PC-3 (cell line): Measurements from ENCODE around the gene RPLP1. TPM values are rescaled to one million over a fixed set of nuclear protein-coding genes. Genes with fewer than 3 reads are reported as not detected.

Experiments
- ATAC-seq: fragments of 200-7000 bp; cut with Tn5 transposase; 2 replicates; pipeline ENCODE4 v1.9.1; 2020; ENCODE audit warnings: mild to moderate bottlenecking, moderate library complexity
- BruUV-seq: library from RNA; stranded (reverse); fragments of 400-500 nt; replicated peaks from 2 replicates; lab custom pipeline; 2021; lab: Mats Ljungman, UMichigan
- CTCF ChIA-PET: fragments of 300-600 bp; sonication (Branson Sonifier 250); formaldehyde crosslinking; loops from one replicate; lab custom pipeline; 2022; ENCODE audit warnings: antibody characterized with exemption; lab: Charles Lee
- POLR2A ChIA-PET: fragments of 300-600 bp; sonication (Branson Sonifier 250); formaldehyde crosslinking; loops from one replicate; lab custom pipeline; 2022; ENCODE audit warnings: antibody characterized with exemption; ENCODE audit not compliant: unreplicated experiment; lab: Charles Lee
- DNase-seq: peaks from one replicate; pipeline ENCODE4 v3.0.0-alpha.2; 2015
- H2AFZ ChIP-seq: fragments of 300-600 bp; sonication (generic); 2 replicates; pipeline ENCODE4 v1.6.0; 2016; ENCODE audit warnings: antibody characterized with exemption, low read length
- H3F3A ChIP-seq: fragments of 300-600 bp; sonication (generic); one replicate; pipeline ENCODE4 v1.6.0; 2017; ENCODE audit warnings: antibody characterized with exemption, low read length, control low read depth, mild to moderate bottlenecking; ENCODE audit not compliant: unreplicated experiment
- H3K27ac ChIP-seq: fragments of 300-600 bp; sonication (generic); 2 replicates; pipeline ENCODE4 v1.5.1; 2016; ENCODE audit warnings: mild to moderate bottlenecking, low read length
- H3K27me3 ChIP-seq: fragments of 300-600 bp; sonication (generic); 2 replicates; pipeline ENCODE4 v1.6.1; 2016; ENCODE audit warnings: low read length, mixed read lengths
- H3K36me3 ChIP-seq: fragments of 300-600 bp; sonication (generic); 2 replicates; pipeline ENCODE4 v1.6.1; 2016; ENCODE audit warnings: low read depth, mixed run types, low read length, mixed read lengths
- H3K4me1 ChIP-seq: fragments of 300-600 bp; sonication (generic); 2 replicates; pipeline ENCODE4 v1.5.1; 2016; ENCODE audit warnings: low read length; ENCODE audit not compliant: insufficient read depth
- H3K4me2 ChIP-seq: fragments of 300-600 bp; sonication (generic); 2 replicates; pipeline ENCODE4 v1.6.0; 2016; ENCODE audit warnings: low read length
- H3K4me3 ChIP-seq: fragments of 300-600 bp; sonication (generic); 2 replicates; pipeline ENCODE4 v1.5.1; 2016; ENCODE audit warnings: mild to moderate bottlenecking, low read length, mixed read lengths
- H3K79me2 ChIP-seq: fragments of 300-600 bp; sonication (generic); 2 replicates; pipeline ENCODE4 v1.6.1; 2017; ENCODE audit warnings: low read length, mixed read lengths
- H3K9ac ChIP-seq: fragments of 300-600 bp; sonication (generic); 2 replicates; pipeline ENCODE4 v1.6.0; 2016; ENCODE audit warnings: mild to moderate bottlenecking, low read length
- H3K9me2 ChIP-seq: fragments of 300-600 bp; sonication (generic); replicated peaks from 2 replicates; pipeline ENCODE4 v1.6.1; 2016; ENCODE audit warnings: mixed run types, low read length, mixed read lengths
- H3K9me3 ChIP-seq: fragments of 300-600 bp; sonication (generic); 2 replicates; pipeline ENCODE4 v1.6.1; 2016; ENCODE audit warnings: low read length, mixed read lengths
- H4K20me1 ChIP-seq: fragments of 300-600 bp; sonication (generic); 2 replicates; pipeline ENCODE4 v1.6.1; 2016; ENCODE audit warnings: low read length, mixed read lengths
- CTCF ChIP-seq: fragments of 300-600 bp; sonication (generic); conservative IDR thresholded peaks from 2 replicates; pipeline ENCODE4 v1.5.1; 2017; ENCODE audit warnings: antibody characterized with exemption, low read depth, mild to moderate bottlenecking, low read length
- EZH2 ChIP-seq: fragments of 300-600 bp; sonication (generic); IDR thresholded peaks from one replicate; pipeline ENCODE4 v1.6.1; 2017; ENCODE audit warnings: antibody characterized with exemption, mild to moderate bottlenecking, low read length; ENCODE audit not compliant: unreplicated experiment
- EZH2phosphoT487 ChIP-seq: fragments of 300-600 bp; sonication (generic); IDR thresholded peaks from 2 replicates; pipeline ENCODE4 v1.6.1; 2018; ENCODE audit warnings: mild to moderate bottlenecking, antibody characterized with exemption, low read length, borderline replicate concordance
- intact Hi-C: fragments of 100-400 bp; cut with micrococcal nuclease; formaldehyde crosslinking; loops from 2 replicates; pipeline ENCODE4 v1.9.0; 2023
- total RNA-seq: library from RNA; depleted of rRNA; stranded (reverse); fragments of >200 nt; gene quantifications from 2 replicates; pipeline ENCODE4 v1.2.3, GENCODE V29; 2014

The RPLP1 gene
- total RNA-seq, 1 experiment from 2014 or later, result 253 TPM

GRCh38 chr15:69491038-69491505 is 38.5 kb downstream of the RPLP1 start:
- TF ChIP-seq CTCF, result no peak
- TF ChIP-seq EZH2phosphoT487, result no peak
- no peak for TF ChIP-seq EZH2
- Histone ChIP-seq H4K20me1 (no peaks in the 10 kb centered on the region), H3K79me2 (no peaks in the 10 kb centered on the region), H3K27ac (no peak overlapping the region), H3K9me3 (no peaks in the 10 kb centered on the region), H3K4me2 (no peak overlapping the region), H2AFZ (no peak overlapping the region), H3K36me3 (no peaks in the 10 kb centered on the region), H3K4me3 (no peak overlapping the region), H3F3A (no peaks in the 10 kb centered on the region), H3K9me2 (no peaks in the 10 kb centered on the region), H3K4me1 (no peaks in the 10 kb centered on the region), H3K9ac (no peak overlapping the region), H3K27me3 (no peaks in the 10 kb centered on the region)
- DNase-seq, result no peak
- intact Hi-C loops, result no loop called here
- BruUV-seq, result no TSS peak
- ChIA-PET POLR2A (no interaction called here), CTCF (no interaction called here)
- ATAC-seq, result no peak

DNA sequence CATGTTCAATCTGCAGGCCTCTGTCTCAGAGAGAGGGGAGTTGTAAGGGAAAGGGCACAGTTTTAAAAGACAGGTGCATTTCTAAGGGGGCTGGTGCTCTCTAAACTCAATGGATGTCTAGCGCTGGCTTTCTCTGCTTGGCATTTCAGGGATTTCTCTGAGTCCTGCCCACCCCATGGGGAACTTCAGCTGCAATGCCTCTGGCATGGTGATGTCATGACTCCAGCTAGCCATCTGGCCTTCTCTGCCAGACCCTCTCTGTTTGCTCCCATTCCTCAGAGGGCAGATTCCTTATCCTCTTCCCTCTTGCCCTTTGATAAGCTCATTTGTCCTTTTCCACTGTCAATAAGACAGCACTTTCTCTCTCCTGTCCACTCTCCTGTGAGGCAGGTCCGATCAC is 40.8 kb downstream of the RPLP1 start:
- no peak overlapping the region for H3K27ac ChIP-seq
- no TSS peak for BruUV-seq
- H3K4me1 ChIP-seq, result no peaks in the 10 kb centered on the region
- no peaks in the 10 kb centered on the region for H3K9me2 ChIP-seq
- intact Hi-C loops, result no loop called here
- ATAC-seq (no peak), DNase-seq (no peak)
- TF ChIP-seq EZH2phosphoT487 (no peak), EZH2 (no peak), CTCF (no peak)
- H3K9ac ChIP-seq, result no peak overlapping the region
- CTCF ChIA-PET, result no interaction called here
- no peaks in the 10 kb centered on the region for H3K79me2 ChIP-seq
- H3K27me3 ChIP-seq, result no peaks in the 10 kb centered on the region
- H3K36me3 ChIP-seq, result no peaks in the 10 kb centered on the region
- H3K9me3 ChIP-seq, result no peaks in the 10 kb centered on the region
- POLR2A ChIA-PET, result no interaction called here
- H3K4me3 ChIP-seq, result no peak overlapping the region
- no peak overlapping the region for H2AFZ ChIP-seq
- no peaks in the 10 kb centered on the region for H4K20me1 ChIP-seq
- H3K4me2 ChIP-seq, result no peak overlapping the region
- H3F3A ChIP-seq, result no peaks in the 10 kb centered on the region

GRCh38 chr15:69496001-69496400 is 43.4 kb downstream of the RPLP1 start:
- intact Hi-C loops, result no loop called here
- Histone ChIP-seq H3K79me2 (no peaks in the 10 kb centered on the region), H4K20me1 (no peaks in the 10 kb centered on the region), H3K4me2 (no peak overlapping the region), H3K36me3 (no peaks in the 10 kb centered on the region), H3K9ac (no peak overlapping the region), H2AFZ (no peak overlapping the region), H3K4me1 (no peaks in the 10 kb centered on the region), H3K27me3 (no peaks in the 10 kb centered on the region), H3K9me3 (no peaks in the 10 kb centered on the region), H3K4me3 (no peak overlapping the region), H3F3A (no peaks in the 10 kb centered on the region), H3K9me2 (no peaks in the 10 kb centered on the region), H3K27ac (no peak overlapping the region)
- DNase-seq, result no peak
- no peak for ATAC-seq
- TF ChIP-seq CTCF (no peak), EZH2 (no peak)
- ChIA-PET CTCF (no interaction called here), POLR2A (no interaction called here)
- BruUV-seq, result no TSS peak
